Kidney epithelial cell (primary cell): Measurements from ENCODE around the gene FTH1. TPM values are rescaled to one million over a fixed set of nuclear protein-coding genes. Genes with fewer than 3 reads are reported as not detected.

Source experiments
- DNase-seq: peaks from one replicate; pipeline ENCODE4 v3.0.0-alpha.2; 2010; ENCODE audit warnings: low read depth
- H3K27me3 ChIP-seq: 2 replicates; pipeline ENCODE4 v1.6.0; 2011; ENCODE audit warnings: low read length; ENCODE audit not compliant: control insufficient read depth, insufficient read depth
- H3K36me3 ChIP-seq: 2 replicates; pipeline ENCODE4 v1.5.1; 2011; ENCODE audit warnings: low read length; ENCODE audit not compliant: control insufficient read depth, insufficient read depth
- H3K4me3 ChIP-seq: 2 replicates; pipeline ENCODE4 v1.5.1; 2011; ENCODE audit warnings: low read depth, mild to moderate bottlenecking, control low read depth, low read length
- total RNA-seq: library from RNA; depleted of rRNA; stranded (reverse); fragments of >200 nt; gene quantifications from 2 replicates; pipeline ENCODE4 v1.2.3, GENCODE V29; 2015
- TF ChIP-seq, protein P1 (sequence below): IDR thresholded peaks from 2 replicates; pipeline ENCODE4 v1.5.1; 2011; ENCODE audit warnings: mild to moderate bottlenecking, moderate library complexity, low read length, control low read depth, inconsistent platforms; ENCODE audit not compliant: insufficient read depth, poor library complexity, severe bottlenecking

Gene FTH1
- total RNA-seq, 1 donor from 2014 or later: 2,225 TPM

DNA sequence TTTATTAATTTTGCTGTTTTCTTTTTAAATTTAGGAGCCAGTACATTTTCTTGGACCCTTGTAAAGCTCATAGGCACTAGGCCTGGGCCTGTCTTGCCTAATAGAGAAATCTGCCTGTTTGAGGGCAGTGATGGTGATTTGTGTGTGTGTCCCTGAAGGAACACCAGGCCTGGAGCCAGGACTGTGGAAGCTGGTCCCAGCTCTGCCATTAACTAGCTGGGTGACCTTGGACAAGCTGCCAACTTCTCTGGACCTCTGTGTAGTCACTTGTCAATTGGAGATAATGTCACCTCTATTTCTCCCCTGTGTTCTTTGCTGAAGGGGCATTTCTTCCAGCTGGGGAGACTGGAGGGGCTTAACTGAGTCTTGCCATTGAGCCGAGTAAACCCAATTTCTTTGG, 16.0 kb upstream of the FTH1 start:
- TF ChIP-seq, protein P1, sequence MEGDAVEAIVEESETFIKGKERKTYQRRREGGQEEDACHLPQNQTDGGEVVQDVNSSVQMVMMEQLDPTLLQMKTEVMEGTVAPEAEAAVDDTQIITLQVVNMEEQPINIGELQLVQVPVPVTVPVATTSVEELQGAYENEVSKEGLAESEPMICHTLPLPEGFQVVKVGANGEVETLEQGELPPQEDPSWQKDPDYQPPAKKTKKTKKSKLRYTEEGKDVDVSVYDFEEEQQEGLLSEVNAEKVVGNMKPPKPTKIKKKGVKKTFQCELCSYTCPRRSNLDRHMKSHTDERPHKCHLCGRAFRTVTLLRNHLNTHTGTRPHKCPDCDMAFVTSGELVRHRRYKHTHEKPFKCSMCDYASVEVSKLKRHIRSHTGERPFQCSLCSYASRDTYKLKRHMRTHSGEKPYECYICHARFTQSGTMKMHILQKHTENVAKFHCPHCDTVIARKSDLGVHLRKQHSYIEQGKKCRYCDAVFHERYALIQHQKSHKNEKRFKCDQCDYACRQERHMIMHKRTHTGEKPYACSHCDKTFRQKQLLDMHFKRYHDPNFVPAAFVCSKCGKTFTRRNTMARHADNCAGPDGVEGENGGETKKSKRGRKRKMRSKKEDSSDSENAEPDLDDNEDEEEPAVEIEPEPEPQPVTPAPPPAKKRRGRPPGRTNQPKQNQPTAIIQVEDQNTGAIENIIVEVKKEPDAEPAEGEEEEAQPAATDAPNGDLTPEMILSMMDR: no peak
- no peaks in the 10 kb centered on the region for H3K36me3 ChIP-seq
- H3K27me3 ChIP-seq: no peaks in the 10 kb centered on the region
- no peak overlapping the region for H3K4me3 ChIP-seq
- no peak for DNase-seq

DNA sequence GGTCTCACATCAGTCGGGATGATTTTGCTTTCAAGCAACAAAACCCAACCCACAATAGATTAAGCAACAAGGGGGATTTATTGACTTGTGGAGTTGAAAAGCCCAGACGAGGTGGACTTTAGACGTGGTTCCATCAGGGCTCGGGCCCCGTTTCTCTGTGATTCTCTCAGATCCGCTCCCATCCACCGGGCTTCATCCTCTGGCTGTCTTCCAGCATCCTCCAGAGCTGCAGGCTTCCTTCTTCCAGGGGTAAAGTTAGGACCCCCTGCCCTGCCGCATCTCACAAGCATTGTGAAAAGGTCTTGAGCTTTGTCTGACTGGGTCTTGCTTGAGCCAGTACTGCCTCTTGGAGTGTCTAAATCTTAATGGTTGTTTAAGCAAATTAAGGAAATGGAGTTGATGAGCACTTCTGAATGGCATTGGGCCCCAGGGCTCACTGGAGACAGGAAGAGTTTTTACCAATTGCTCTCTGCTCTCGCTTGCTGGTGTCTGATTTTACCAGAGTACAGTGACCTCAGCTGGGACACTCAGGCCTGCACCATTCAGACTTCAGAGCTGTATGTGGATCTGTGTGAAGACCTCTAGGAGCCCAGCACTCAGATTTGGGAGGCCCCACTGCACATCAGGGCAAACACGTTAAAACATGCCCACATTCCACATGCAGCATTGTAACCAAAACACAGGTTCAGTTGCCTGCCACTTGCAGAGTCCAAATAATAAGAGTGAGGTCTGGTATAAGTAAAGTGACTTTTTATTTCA, 13.5 kb upstream of the FTH1 start:
- TF ChIP-seq, protein P1: no peak
- Histone ChIP-seq H3K27me3 (no peaks in the 10 kb centered on the region), H3K36me3 (no peaks in the 10 kb centered on the region), H3K4me3 (no peak overlapping the region)
- DNase-seq: no peak

DNA sequence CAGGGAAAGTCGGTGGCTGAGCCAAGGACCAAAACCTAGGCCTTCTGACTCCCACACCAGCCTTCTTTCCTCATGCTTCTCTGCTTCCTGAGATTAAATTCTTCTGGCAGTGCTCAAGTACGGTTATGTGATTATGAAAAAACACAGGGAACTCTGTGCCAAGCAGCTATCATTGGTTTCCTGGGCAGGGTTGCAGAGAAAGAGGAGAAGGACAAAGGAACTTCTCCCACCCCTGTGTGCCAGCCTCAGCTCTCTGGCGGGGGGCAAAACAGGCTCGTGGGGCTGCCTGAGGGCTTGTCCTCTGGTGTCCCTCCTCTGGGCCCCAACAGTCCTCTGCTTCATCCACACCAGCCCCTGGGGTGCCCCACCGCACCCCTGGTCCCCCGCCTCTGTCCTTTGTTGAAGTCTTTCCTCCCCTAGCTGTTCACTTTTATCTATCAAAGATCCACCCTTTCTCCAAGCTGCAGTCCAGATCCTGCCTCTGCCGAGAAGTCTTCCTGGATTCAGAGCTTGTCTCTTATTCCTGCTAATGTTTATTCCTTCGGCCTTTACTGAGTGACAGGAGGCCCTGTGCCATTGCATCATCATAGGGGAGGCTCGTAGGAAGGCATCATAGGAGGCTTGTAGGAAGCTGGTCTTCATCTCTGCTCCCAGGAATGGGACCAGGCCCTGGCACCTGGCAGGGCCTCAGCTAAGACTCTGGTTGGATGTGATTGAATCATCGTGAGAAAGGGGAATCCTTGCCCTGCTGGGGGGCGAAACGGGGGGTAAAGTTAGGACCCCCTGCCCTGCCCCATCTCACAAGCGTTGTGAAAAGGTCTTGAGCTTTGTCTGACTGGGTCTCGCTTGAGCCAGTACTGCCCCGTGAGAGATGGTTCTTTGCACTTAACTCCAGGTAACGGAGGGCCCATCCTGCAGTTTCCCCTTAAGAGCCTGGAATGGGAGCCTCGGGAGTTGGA, 11.5 kb upstream of the FTH1 start:
- TF ChIP-seq, protein P1: no peak
- Histone ChIP-seq H3K36me3 (no peaks in the 10 kb centered on the region), H3K27me3 (no peaks in the 10 kb centered on the region), H3K4me3 (no peak overlapping the region)
- no peak for DNase-seq

DNA sequence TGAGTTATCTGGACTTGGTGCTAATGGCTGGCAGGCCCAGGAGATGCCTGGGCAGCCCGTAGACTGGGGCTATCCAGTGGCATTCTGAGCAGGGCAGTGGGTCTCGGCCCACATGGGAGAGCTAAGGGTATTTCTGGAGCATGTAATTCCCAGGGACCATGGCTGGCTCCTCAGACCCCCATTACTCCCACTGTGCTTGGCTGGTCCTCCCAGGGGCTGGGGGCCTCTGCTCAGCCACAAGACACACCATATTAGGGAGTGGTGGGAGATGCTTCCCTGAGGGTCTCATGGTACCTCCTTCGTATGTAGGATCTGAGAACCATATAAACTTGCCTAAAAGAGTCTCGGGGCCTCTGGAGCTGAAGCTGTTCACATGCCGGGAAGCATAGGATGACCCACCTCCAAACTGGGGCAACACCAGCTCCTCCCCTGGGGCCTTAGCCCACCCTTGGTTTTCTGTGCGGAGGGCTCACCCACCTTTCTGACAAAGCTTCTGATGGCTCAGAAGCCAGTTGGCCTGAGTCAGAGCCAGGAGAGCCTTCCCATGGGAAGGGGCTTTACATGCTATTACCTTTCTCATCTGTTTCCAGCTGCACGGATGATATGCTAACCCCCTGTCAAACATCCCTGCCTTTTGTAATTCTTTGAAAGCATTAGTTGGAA, 9.5 kb upstream of the FTH1 start:
- no peaks in the 10 kb centered on the region for H3K27me3 ChIP-seq
- DNase-seq: no peak
- TF ChIP-seq, protein P1: no peak
- H3K36me3 ChIP-seq: no peaks in the 10 kb centered on the region
- no peak overlapping the region for H3K4me3 ChIP-seq

DNA sequence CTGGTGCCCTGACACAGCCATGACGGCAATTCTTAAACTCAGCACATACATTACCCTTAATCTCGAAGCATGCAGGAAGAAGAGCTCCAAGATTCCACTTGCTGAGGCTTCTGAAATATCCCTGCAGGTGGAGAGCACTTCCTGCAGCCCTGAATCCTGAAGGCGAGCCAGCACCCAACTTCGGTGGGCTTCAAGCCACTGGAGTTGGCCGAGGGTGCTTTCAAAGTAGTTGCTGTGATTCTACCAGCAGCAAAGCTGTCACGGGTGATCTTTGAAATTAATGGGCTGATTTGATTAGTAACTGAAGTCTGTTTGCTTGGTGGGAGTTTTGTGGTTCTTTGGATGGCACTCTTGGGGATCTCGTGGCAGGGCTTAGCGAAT, 9.0 kb upstream of the FTH1 start:
- Histone ChIP-seq H3K4me3 (no peak overlapping the region), H3K27me3 (no peaks in the 10 kb centered on the region), H3K36me3 (no peaks in the 10 kb centered on the region)
- no peak for DNase-seq
- TF ChIP-seq, protein P1: no peak
